GM10266 (cell line): ENCODE results near the gene C2CD3.
"Not testable (repeated sequence)": the region's sequence is repeated elsewhere in the genome, so short reads cannot be mapped to it uniquely, and the experiment has no call there.

Experiments
- DNase-seq: peaks from one replicate; pipeline ENCODE4 v3.0.0; 2012; ENCODE audit errors: extremely low spot score
- CTCF ChIP-seq: IDR thresholded peaks from 2 replicates; pipeline ENCODE4 v1.5.1; 2012; ENCODE audit warnings: mild to moderate bottlenecking, low read depth; ENCODE audit not compliant: control insufficient read depth, insufficient read depth; ENCODE audit errors: missing control alignments

The C2CD3 gene

DNA sequence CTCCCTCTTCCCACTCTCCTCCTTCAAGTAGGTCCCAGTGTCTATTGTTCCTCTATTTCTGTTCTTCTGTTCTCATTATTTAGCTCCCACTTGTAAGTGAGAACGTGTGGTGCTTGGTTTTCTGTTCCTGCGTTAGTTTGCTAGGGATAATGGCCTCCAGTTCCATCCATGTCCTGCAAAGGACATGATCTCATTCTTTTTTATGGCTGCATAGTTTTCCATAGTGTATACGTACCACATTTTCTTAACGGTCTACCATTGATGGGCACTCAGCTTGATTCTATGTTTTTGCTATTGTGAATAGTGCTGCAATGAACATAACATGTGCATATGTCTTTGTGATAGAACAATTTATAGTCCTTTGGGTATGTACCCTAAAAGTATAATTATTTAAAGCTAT, 26.2 kb downstream of the C2CD3 start:
- TF ChIP-seq CTCF = no peak
- no peak for DNase-seq

- DNase-seq = no peak
- no peak for TF ChIP-seq CTCF
Observed at GRCh38 chr11:74142624-74143023, 28.2 kb downstream of the C2CD3 start.

GRCh38 chr11:74141908-74142307, 28.9 kb downstream of the C2CD3 start:
- TF ChIP-seq CTCF = no peak
- DNase-seq = no peak

- no peak for TF ChIP-seq CTCF
- no peak for DNase-seq
Observed at GRCh38 chr11:74141241-74141695, 29.5 kb downstream of the C2CD3 start.

DNA sequence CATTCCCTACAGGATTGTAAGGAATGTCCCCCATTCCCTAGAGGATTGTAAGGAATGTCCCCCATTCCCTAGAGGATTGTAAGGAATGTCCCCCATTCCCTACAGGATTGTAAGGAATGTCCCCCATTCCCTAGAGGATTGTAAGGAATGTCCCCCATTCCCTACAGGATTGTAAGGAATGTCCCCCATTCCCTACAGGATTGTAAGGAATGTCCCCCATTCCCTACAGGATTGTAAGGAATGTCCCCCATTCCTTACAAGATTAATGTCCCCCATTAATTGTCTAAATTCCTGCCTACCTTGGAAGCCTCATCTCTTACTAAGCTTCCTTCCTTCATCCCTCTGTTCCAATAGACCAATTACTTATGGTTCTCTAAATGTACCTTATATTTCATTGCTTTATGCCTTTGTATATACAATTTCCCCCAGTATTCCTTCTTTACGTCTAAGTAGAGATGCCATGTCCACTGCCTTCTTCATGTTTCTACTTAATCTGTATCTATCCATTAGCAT, 30.8 kb downstream of the C2CD3 start:
- DNase-seq = not testable (repeated sequence)

- DNase-seq = no peak
- no peak for TF ChIP-seq CTCF
Observed at GRCh38 chr11:74139151-74139918, 31.5 kb downstream of the C2CD3 start.

- DNase-seq = no peak
Observed at GRCh38 chr11:74138572-74138971, 32.2 kb downstream of the C2CD3 start.

More at GRCh38 chr11:74138572-74138971, 32.2 kb downstream of the C2CD3 start:
- TF ChIP-seq CTCF = no peak
